Smooth muscle cell (in vitro differentiated cells): ENCODE data around the gene SERP2. TPM values are rescaled to one million over a fixed set of nuclear protein-coding genes. Genes with fewer than 3 reads are reported as not detected.

Experiments
- DNase-seq: peaks from one replicate; lab custom pipeline; 2025; ENCODE audit not compliant: unreplicated experiment; lab: John Stamatoyannopoulos, UW
- H2AFZ ChIP-seq: fragments of 200-600 bp; sonication (generic); 2 replicates; pipeline ENCODE4 v1.6.0; 2016; ENCODE audit warnings: antibody characterized with exemption, low read depth, mild to moderate bottlenecking
- H3F3A ChIP-seq: fragments of 200-600 bp; sonication (generic); 2 replicates; pipeline ENCODE4 v1.6.0; 2017; ENCODE audit warnings: antibody characterized with exemption, low read depth
- H3K27ac ChIP-seq: fragments of 200-600 bp; sonication (generic); 2 replicates; pipeline ENCODE4 v1.5.1; 2016; ENCODE audit warnings: low read depth, mild to moderate bottlenecking
- H3K27me3 ChIP-seq: fragments of 200-600 bp; sonication (generic); 2 replicates; pipeline ENCODE4 v1.6.1; 2016; ENCODE audit warnings: low read depth, mild to moderate bottlenecking
- H3K36me3 ChIP-seq: fragments of 200-600 bp; sonication (generic); 2 replicates; pipeline ENCODE4 v1.5.1; 2016; ENCODE audit warnings: low read depth
- H3K4me1 ChIP-seq: fragments of 200-600 bp; sonication (generic); 2 replicates; pipeline ENCODE4 v1.5.1; 2016; ENCODE audit warnings: low read depth
- H3K4me2 ChIP-seq: fragments of 200-600 bp; sonication (generic); 2 replicates; pipeline ENCODE4 v1.6.0; 2016; ENCODE audit warnings: mild to moderate bottlenecking
- H3K4me3 ChIP-seq: fragments of 200-600 bp; sonication (generic); 2 replicates; pipeline ENCODE4 v1.5.1; 2016; ENCODE audit warnings: mild to moderate bottlenecking
- H3K79me2 ChIP-seq: fragments of 200-600 bp; sonication (generic); 2 replicates; pipeline ENCODE4 v1.6.0; 2016; ENCODE audit warnings: low read depth, mild to moderate bottlenecking
- H3K9ac ChIP-seq: fragments of 200-600 bp; sonication (generic); 2 replicates; pipeline ENCODE4 v1.6.0; 2016; ENCODE audit warnings: low read depth
- H3K9me3 ChIP-seq: fragments of 200-600 bp; sonication (generic); replicated peaks from 2 replicates; pipeline ENCODE4 v1.5.1; 2016; ENCODE audit warnings: low read depth
- H4K20me1 ChIP-seq: fragments of 200-600 bp; sonication (generic); 2 replicates; pipeline ENCODE4 v1.6.0; 2016; ENCODE audit warnings: low read depth
- WGBS: methylation state at CpG from one replicate; pipeline ENCODE4 v1.1.7; 2016; ENCODE audit warnings: low lambda C conversion rate; 5-methylcytosine and 5-hydroxymethylcytosine counted together
- polyA plus RNA-seq: library from polyadenylated mRNA; unstranded; fragments of >200 nt; fragmentation: Nextera tagmentation; extraction: Ambion mirVana; gene quantifications from 2 replicates; pipeline ENCODE4 v1.2.1, GENCODE V29; 2016
- total RNA-seq: library from RNA; depleted of rRNA; stranded (reverse); fragments of >200 nt; gene quantifications from 2 replicates; pipeline ENCODE4 v1.2.3, GENCODE V29; 2014
- TF ChIP-seq, protein P1 (sequence below): fragments of 200-600 bp; sonication (generic); IDR thresholded peaks from 2 replicates; pipeline ENCODE4 v1.5.1; 2017; ENCODE audit warnings: borderline replicate concordance, mild to moderate bottlenecking, antibody characterized with exemption; ENCODE audit not compliant: insufficient read depth, poor library complexity, severe bottlenecking

The SERP2 gene
- total and polyA plus RNA-seq, 2 experiments from 2014 or later = 1.8 to 2.1 TPM

DNA sequence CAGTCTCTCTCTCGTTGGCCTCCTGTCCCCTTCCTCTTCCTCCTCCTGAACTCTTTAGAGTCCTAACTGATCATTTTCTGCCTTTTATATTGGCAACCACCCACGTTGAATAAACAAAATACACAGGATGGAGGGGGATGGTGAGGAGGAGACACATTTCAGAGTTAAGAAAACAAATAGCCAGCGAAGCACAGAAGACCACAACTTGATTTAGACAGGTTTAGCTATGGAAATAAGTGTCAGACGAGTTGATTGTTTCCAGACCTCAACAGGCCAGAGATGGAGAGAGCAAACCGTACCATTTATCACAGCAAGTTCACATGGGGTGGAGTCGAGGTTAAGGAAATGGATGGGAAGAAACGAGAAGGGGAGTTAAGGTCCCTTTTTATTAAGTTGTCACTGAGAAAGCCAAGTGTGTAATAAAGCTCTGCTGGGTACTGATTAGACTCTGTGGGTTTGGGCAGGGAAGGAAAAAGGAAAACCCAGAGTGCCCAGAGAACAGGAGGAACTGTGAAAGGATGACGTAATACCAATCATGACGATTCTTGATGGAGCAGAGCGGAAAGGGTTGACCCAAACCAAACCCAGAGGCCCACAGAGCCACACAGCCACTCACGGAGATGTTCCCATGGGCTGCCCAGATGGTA is 11.1 kb upstream of the SERP2 start:
- H3K4me1 ChIP-seq = peaks cover 22% of the 10 kb centered on the region
- TF ChIP-seq, protein P1, sequence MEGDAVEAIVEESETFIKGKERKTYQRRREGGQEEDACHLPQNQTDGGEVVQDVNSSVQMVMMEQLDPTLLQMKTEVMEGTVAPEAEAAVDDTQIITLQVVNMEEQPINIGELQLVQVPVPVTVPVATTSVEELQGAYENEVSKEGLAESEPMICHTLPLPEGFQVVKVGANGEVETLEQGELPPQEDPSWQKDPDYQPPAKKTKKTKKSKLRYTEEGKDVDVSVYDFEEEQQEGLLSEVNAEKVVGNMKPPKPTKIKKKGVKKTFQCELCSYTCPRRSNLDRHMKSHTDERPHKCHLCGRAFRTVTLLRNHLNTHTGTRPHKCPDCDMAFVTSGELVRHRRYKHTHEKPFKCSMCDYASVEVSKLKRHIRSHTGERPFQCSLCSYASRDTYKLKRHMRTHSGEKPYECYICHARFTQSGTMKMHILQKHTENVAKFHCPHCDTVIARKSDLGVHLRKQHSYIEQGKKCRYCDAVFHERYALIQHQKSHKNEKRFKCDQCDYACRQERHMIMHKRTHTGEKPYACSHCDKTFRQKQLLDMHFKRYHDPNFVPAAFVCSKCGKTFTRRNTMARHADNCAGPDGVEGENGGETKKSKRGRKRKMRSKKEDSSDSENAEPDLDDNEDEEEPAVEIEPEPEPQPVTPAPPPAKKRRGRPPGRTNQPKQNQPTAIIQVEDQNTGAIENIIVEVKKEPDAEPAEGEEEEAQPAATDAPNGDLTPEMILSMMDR = no peak
- no peak for DNase-seq
- H3K9me3 ChIP-seq = no peaks in the 10 kb centered on the region
- peaks cover 24% of the 10 kb centered on the region for H3F3A ChIP-seq
- no peak overlapping the region for H3K4me2 ChIP-seq
- WGBS = 68% methylated on average over 11 of the region's 11 CpGs
- H2AFZ ChIP-seq = no peak overlapping the region
- H3K27me3 ChIP-seq = no peaks in the 10 kb centered on the region
- H3K9ac ChIP-seq = no peak overlapping the region
- no peak overlapping the region for H3K27ac ChIP-seq
- H3K36me3 ChIP-seq = no peaks in the 10 kb centered on the region
- H4K20me1 ChIP-seq = no peaks in the 10 kb centered on the region
- H3K79me2 ChIP-seq = no peaks in the 10 kb centered on the region
- no peak overlapping the region for H3K4me3 ChIP-seq

DNA sequence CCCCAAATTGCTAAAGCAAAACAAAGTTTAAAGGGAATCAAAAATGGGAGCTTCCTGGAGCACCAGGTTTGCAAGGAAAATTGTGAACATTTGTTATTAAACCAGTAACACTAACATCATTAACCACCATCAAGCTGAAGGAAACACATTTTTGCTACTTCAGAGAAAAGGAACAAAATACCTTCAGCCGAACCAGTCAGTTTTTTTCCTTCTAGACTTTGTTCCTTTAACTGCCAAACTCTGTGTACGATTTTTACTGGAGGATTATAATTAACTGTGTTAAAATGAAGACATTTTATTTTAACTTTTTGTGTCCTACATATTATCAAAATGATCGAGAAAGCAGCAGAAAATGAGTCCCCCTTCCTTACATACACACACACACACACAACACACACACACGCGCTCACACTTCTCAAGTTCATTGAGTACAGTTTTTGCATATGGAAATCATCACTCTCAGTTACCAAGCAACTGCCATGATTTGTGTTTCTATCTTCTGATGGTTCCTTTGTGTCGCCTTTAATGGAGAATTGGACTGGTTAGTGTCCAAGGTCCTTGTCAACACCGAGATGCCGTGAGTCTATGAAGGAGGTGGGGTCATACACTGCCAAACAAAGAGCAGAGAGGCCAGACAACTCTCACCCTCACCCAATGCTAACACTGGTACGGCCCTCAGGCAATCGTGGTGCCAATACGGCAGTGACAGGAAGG is 9.8 kb upstream of the SERP2 start:
- Histone ChIP-seq H3K4me3 (no peak overlapping the region), H3K4me1 (peaks cover 22% of the 10 kb centered on the region), H3F3A (peaks cover 29% of the 10 kb centered on the region), H3K9ac (no peak overlapping the region), H3K4me2 (peak overlapping the region; percentile 75), H3K79me2 (no peaks in the 10 kb centered on the region), H3K27ac (peak overlapping the region; percentile 87), H3K27me3 (no peaks in the 10 kb centered on the region), H3K9me3 (no peaks in the 10 kb centered on the region), H2AFZ (no peak overlapping the region), H3K36me3 (no peaks in the 10 kb centered on the region), H4K20me1 (no peaks in the 10 kb centered on the region)
- WGBS = 70% methylated on average over 11 of the region's 11 CpGs
- no peak for DNase-seq
- TF ChIP-seq, protein P1 = no peak

DNA sequence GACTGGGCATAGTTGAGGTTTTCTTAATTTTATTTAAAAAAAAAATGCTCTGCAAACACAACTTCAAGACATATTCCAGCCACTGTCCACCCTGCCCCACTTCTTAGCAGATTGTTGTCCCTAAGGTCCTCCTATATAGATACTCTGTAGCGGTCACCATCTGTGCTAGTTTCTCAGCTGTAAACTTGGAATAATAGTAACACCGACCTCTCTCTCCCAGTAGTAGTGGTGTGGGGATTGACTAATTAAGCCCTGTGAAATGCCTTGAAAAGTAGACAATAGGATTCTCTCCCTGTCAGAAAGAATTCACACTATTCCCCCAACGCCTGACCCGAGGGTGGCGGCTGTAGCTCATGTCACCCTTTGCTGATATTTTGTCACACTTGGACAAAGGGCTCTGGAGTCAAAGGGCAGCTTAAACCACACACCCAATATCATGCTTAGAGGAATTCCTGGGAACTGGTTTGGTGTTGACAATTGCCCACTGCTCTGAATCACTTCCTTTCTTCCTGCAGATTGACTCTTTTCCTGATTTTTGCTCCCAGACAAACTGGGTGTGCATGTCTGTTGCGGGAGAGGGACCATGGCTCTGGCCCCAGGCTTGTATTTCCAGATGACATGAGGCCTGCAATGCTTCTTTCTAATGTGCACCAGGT is 9.2 kb upstream of the SERP2 start:
- TF ChIP-seq, protein P1 = no peak
- H3K27ac ChIP-seq = peak overlapping the region; percentile 87
- H3F3A ChIP-seq = peaks cover 35% of the 10 kb centered on the region
- H2AFZ ChIP-seq = no peak overlapping the region
- WGBS = 36% methylated on average over 6 of the region's 6 CpGs
- no peaks in the 10 kb centered on the region for H4K20me1 ChIP-seq
- H3K36me3 ChIP-seq = no peaks in the 10 kb centered on the region
- no peak overlapping the region for H3K9ac ChIP-seq
- DNase-seq = no peak
- no peaks in the 10 kb centered on the region for H3K79me2 ChIP-seq
- no peak overlapping the region for H3K4me3 ChIP-seq
- H3K4me1 ChIP-seq = peaks cover 22% of the 10 kb centered on the region
- no peaks in the 10 kb centered on the region for H3K27me3 ChIP-seq
- H3K9me3 ChIP-seq = no peaks in the 10 kb centered on the region
- H3K4me2 ChIP-seq = peak overlapping the region; percentile 75
